GM19238 (cell line): ENCODE results near the gene BCAS3.
A peak's percentile ranks its signal among the peaks of the same experiment; 100 is the strongest.
"Not testable (repeated sequence)": the region's sequence is repeated elsewhere in the genome, so short reads cannot be mapped to it uniquely, and the experiment has no call there.

Source experiments
- DNase-seq: peaks from one replicate; pipeline ENCODE4 v3.0.0; 2011; ENCODE audit warnings: low spot score; ENCODE audit not compliant: insufficient read length

The BCAS3 gene

DNA sequence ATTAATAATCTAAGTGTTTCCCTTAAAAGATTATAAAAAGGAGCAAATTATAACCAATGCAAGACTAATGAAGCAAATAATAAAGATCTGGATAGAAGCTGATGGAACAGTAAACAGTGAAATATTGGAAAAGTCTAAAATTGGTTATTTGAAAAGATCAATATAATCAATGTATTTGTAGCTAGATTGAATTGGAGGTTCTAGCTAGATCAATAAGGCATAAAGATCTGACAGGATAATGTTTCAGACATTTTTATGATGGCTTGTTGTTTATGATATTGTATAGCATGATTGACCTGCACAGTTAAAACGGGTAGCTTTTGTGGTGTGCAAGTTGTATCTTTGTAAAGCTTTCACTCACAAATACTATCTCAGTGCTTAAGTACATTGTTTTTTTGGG lies 245.3 kb downstream of the BCAS3 start:
- no peak for DNase-seq

DNA sequence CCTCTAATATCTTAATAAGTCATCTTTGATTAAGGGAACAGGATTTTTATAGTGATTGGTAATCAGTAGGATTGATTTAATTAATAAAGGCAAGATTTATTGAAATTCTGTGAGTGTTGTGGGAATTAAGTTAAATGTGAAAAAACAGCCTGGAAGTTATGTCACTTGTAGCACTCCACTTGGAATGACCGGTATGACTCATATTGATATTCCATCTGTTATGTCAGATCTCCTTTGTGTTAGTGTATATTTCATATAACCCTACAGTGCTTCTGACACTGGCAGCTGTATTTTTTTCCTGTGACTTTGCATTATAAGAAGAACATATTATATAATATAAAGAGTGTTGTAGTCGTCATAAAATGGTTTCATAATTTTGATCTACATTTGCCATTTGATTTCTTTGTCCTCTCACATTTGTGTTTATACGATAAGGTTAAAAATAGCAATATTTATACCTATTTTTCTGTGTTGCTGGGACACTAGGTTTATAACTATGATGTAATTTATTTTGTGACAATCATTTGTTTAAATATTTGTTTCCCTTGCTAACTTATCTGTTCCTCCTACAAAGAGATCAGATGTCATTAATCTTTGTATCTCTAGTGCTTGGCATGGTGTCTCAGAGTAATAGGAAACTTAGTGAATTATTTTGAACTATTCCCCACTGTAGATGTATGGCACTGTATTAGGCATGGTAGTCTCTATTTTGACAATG lies 249.0 kb downstream of the BCAS3 start:
- no peak for DNase-seq

DNA sequence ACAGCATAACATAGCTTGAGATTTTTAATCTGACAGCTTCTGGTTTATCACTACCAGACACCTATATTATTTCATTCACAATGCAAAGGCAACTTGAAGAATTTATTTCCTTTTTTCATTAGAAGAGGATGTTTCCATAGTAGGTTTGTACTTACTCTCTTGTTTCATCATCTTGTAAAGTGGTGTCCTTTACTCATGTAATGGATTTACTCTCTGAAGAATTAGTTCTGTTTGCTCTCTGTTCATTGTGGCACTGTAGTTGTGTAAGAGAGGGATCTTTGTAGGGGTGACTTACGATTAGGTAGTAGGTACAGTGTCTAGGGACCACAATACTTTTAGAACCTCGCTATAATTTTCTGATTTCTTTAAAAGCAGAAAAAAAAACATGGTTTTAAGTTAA lies 256.1 kb downstream of the BCAS3 start:
- DNase-seq, result no peak

DNA sequence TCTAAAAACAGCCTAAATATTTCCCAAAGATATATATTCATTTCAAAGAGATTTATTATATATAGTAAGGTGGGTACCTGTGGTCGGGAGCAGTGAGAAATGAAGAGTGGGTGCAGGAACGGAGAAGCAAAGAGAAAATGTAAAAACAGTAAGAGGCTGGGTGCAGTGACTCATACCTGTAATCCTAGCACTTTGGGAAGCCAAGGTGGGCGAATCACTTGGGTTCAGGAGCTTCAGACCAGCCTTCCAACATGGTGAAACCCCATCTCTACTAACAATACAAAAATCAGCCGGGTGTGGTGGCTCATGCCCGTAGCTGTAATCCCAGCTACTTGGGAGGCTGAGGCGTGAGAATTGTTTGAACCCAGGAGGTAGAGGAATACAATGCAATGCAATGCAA lies 257.1 kb downstream of the BCAS3 start:
- no peak for DNase-seq

DNA sequence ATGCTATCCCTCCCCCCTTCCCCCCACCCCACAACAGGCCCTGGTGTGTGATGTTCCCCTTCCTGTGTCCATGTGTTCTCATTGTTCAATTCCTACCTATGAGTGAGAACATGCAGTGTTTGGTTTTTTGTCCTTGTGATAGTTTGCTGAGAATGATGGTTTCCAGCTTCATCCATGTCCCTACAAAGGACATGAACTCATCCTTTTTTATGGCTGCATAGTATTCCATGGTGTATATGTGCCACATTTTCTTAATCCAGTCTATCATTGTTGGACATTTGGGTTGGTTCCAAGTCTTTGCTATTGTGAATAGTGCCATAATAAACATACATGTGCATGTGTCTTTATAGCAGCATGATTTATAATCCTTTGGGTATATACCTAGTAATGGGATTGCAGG lies 258.3 kb downstream of the BCAS3 start:
- not testable (repeated sequence) for DNase-seq

DNA sequence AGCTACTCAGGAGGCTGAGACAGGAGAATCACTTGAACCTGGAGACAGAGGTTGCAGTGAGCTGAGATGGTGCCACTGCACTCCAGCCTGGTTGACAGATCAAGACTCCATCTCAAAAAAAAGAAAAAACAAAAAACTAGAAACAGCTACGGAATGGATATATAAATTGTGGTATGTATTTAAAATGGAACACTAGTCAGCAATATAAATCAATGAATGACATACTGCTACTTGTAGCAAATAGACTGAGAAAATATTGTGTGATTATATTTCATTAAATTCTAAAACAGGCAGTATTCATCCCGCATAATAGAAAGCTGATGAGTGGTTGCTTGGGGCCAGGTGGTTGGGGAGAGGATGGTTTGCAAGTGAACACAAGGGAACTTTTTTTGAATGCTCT lies 261.7 kb downstream of the BCAS3 start:
- DNase-seq, result no peak

DNA sequence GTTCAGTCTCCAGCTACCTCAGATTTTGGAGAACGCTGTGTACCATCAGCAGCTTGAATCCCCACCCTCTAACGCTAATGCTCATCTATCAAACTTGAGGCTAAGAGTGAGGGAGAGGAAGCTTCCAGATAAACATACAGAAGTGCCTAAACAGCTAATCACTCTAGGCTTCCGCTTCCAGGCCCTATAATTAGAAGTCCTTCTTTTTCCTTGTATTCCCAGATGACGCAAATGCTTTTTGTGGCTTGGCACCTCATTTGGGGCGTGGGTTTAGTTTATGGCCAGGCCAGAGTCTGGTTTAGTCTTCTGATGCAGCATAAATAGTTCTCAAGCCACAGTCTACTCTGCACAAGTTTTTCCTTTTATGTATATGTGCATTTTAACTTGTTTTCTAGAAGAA lies 263.4 kb downstream of the BCAS3 start:
- no peak for DNase-seq

DNA sequence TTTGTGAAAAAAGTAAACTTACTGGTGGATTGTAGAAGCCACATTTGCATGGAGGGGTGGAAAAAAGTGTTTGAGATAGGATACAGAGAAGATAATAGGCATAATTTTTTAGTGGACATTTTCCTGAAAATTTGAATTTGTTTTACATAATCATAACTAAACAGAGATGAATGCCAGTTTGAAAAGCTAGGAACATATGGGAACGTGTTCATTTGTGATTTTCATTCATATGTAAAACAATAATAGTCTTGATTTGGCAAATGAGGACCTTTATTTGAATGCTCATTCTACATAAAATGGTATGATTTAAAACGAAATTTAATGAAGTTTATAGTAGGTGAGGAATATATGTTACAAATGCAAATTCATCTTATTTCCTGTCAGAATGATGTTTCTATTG lies 263.9 kb downstream of the BCAS3 start:
- DNase-seq, result no peak

DNA sequence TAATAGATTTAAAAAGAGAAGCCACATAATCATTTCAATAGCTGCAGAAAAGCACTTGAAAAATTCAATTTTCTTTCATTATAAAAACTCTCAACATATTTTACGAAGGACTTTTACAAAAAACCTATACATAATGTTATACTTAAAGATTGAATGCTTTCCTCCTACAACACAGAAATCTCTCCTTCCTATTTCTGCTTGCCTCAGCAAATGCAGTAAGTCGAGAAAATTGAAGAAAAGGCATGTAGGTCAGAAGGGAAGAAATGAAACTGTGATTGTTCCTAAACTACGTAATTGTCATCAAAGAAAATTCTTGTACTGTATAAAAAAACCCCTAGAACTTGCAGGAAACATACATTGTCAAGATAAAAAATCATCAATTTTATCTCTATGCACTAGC lies 267.1 kb downstream of the BCAS3 start:
- DNase-seq, result no peak

DNA sequence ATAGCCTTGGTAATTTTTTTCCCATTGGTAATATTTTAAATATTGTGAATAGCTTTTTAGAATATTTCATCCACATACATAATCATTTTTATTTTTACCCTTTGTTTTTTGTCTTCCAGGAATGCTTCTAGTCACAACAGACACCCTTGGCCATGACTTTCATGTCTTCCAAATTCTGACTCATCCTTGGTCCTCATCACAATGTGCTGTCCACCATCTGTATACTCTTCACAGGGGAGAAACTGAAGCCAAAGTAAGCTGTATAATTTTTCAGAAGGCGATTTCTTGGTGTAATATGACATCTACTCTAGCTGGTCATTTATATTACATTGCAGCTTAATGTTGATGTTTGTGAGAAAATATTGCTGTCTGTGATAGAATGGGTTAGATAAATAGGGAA lies 269.4 kb downstream of the BCAS3 start:
- DNase-seq, result no peak

DNA sequence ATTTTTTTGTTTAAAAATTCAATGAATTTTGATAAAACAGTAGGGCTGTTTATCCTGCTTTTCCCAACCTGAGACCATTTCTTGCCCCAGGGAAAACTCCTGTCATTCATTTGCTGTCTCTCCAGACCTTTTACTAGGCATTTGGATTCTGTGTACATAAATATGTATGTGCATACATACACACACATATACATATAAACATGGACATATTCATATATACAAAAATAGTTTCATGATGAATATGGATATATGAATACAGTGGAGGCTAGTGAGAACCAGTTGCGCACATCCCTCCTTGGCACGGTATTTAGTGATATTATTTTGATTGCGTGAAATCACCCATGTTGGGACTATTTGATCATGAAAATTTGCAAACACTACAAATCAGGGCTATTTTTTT lies 269.9 kb downstream of the BCAS3 start:
- DNase-seq, result no peak

DNA sequence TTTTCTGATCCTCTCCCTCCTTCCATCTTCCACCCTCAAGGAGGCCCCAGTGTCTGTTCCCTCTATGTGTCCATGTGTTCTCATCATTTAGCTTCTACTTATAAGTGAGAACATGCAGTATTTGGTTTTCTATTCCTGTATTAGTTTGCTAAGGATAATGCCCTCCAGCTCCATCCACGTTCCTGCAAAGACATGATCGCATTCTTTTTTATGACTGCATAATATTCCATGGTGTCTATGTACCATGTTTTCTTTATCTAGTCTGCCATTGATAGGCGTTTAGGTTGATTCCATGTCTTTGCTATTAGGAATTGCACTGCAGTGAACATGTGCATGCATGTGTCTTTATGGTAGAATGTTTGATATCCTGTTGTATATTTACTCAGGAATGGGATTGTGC lies 275.1 kb downstream of the BCAS3 start:
- no peak for DNase-seq

DNA sequence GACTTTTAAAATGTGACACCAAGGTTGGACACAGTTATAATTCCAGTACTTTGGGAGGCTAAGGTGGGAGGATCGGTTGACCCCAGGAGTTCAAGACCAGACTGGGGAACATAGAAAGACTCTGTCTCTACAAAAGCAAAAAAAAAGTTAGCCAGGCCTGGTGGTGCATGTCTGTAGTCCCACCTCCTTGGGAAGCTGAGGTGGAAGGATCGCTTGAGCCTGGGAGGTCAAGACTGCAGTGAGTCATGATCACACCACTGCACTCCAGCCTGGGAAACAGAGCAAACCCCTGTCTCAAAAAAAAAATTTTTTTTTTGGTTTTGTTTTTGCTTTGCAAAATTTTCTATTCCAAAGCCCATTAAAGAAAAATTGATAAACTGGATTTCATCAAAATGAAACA lies 281.4 kb downstream of the BCAS3 start:
- DNase-seq, result no peak

DNA sequence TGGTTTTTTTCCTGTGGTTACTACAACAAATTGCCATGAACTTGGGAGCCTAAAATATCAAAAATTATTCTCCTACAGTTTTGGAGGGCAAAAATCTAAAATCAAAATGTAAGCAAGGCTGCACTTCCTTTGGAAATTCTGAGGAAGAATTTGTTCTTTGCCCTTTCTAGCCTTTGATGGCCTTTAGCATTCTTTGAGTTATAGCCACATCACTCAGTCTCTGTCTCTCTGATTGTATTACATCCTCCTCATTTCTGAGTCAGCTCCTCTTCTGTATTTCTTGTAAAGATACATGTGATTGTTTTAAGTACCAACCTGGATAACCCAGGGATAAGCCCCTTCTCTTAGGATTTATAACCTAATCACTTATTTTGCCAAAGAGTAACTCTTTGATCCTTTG lies 282.0 kb downstream of the BCAS3 start:
- no peak for DNase-seq

DNA sequence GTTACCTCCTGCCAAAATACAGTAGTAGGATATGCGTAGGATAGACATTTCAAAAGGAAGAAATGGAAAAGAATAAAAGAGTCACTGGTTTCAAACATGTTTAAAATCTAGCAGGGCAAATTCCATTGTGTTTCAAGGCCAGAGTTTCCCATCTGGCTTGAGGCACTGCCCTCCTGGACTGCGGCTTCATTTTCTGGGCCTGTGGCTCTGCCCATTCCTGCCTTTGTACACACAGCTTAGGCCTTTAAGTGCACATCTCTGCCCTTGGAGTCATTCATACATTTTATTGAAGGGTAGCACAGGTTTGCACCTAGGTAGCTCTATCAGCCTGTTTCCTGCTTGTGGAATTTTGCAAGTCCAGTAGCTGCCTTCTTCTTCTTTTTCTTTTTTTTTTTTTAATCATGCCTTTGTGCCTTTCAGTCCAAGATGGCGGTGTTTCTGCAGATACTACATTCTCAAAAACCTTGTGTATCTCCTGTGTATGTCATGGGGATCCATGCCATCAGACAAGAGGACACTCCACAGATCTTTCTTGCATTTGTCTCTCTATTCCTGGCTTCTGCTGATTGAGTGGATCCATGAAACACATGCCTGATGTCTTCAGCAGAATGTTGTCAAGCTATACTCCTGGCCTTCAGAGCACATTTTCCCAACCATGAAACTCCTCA lies 282.9 kb downstream of the BCAS3 start:
- no peak for DNase-seq

DNA sequence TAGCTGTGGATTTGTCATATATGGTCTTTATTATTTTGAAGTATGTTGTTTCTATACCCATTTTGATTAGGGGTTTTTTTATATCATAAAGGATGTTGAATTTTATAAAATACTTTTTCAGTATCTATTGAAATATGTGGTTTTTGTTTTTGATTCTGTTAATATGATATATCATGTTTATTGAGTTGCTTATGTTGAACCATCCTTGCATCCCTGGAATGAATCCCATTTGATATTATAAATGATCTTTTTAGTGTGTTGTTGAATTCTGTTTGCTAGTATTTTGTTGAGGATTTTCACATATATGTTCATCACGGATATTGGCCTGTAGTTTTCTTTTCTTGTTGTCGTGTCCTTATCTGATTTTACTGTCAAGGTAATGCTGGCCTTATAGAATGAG lies 286.5 kb downstream of the BCAS3 start:
- no peak for DNase-seq

DNA sequence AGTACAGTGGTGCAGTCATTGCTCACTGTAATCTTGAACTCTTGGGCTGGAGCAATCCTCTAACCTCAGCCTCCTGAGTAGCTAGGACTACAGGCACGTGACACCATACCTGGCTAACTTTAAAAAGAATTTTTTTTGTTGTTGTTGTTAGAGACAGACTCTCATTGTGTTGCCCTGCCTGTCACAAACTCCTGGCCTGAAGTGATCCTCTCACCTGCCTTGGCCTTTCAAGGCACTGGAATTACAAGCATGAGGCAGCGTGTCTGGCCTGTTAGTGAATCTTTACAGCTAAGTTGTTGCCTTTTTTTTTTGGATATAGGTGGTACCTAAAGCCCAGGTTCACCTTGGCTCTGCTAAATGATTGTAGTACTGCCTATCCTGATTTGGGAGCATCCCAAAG lies 290.6 kb downstream of the BCAS3 start:
- no peak for DNase-seq

DNA sequence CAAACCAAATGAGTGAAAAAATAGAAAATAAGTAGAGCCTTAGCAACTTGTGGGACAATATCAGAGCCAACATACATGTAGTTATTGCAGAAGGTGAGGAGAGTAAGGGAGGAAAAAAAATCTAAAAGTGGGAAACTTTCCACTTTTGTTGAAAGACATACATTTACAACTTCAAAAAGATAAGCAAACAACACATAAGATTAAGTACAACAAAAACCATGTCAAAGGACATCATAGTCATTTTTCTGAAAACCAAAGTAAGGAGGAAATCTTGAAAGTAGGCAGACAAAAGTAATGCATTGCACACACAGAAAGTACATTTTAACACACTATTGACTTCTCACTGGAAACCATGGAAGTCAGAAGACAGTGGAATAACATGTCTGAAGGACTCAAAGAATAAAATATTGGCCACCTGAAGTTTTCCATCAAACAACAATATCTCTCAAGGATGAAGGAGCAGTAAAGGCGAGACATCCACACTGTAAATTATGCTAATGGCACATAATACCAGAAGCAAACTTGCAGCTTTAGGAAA lies 291.9 kb downstream of the BCAS3 start:
- no peak for DNase-seq

DNA sequence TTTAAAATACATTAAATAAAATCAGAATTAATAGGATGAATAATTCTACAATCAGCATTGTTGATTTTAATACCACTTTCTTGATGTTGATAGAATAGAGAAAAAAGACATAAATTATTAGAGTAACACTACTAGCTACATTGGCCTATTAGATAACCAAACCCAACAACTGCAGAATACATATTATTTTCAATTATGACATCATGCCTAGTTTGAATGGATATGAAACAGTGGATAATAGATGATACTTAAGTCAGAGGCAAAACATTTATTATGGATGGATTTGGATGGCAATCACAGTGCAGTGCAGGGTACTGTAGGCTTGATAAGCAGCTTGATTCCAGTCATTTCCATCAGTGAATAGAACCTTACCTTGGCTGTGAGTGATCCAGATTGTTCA lies 293.1 kb downstream of the BCAS3 start:
- DNase-seq, result no peak

DNA sequence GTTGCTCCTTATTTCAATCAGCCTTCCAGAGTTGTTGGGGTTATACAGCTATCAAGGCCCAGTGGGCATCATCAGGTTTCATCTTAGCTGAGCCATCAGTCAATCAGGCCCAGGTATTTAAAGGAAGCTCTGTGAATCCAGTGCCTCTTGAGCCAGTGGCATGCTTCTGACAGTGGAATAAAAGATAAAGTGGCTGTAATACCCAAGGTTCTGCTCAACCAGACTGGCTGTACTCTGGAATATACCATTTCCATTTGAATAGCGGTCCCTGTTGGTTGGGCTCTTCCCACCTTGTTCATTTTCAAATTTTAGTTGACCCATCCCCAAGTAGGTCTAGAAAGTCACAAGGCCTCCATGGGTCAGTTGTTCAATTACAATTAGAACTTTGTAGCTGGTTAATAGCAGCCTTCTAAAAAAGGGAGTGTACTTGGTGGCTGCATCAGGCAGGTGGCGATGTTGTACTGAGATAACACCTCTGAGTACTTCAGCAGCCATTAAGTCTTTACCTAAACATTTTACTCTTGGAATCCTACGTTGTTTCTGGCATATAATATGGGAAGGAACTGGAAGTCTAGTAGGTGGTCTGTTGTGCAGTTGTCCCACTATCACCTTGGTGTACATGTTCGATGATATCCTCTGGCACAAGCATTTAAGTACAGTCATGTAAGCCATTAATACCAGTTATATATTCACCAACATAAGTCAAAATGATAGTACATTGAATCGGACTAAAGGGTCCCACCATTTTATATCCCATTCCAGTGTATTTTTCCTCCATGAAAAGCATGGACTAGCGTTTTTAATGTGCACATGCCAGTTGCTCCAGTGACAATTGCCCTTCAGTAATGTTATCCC lies 294.1 kb downstream of the BCAS3 start:
- peak; percentile 7 for DNase-seq

DNA sequence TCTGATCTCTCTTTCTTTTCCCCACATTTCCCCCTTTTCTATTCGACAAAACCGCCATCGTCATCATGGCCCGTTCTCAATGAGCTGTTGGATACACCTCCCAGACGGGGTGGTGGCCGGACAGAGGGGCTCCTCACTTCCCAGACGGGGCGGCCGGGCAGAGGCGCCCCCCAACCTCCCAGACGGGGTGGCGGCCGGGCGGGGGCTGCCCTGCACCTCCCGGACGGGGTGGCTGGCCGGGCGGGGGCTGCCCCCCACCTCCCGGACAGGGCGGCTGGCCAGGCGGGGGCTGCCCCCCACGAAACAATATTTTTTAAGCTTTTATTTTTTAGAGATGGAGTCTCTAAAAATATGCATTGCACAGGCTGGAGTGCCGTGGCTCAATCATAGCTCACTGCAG lies 299.2 kb downstream of the BCAS3 start:
- DNase-seq, result not testable (repeated sequence)

DNA sequence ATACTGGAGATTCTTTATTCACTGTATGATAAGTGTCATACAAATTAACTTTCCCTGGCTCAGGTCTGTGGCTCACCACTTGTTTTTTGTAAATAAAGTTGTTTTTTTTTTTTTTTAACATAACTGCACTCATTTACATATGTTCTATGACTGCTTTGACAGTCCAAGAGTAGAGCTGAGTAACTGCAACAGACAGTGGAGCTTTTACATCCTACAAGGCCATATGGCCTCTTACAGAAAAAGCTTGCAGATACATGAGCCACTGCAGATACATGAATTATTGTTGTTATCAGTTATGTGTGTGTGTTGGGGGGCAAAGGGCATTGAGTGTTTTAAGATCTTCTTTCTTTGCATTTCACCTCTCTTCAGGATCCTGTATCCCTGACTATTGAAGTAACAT lies 311.7 kb downstream of the BCAS3 start:
- no peak for DNase-seq
